GM18868 (cell line): Measurements from ENCODE around the gene RPL18.
A peak's percentile ranks its signal among the peaks of the same experiment; 100 is the strongest.
"Not testable (repeated sequence)": the region's sequence is repeated elsewhere in the genome, so short reads cannot be mapped to it uniquely, and the experiment has no call there.

ENCODE experiments used
- ATAC-seq: cut with Tn5 transposase; IDR thresholded peaks from one replicate; pipeline ENCODE4 v1.9.1; 2021; ENCODE audit warnings: mild to moderate bottlenecking, moderate library complexity; ENCODE audit not compliant: unreplicated experiment

The RPL18 gene

GRCh38 chr19:48644839-48645619, 26.1 kb upstream of the RPL18 start:
- peak; percentile 43 for ATAC-seq

DNA sequence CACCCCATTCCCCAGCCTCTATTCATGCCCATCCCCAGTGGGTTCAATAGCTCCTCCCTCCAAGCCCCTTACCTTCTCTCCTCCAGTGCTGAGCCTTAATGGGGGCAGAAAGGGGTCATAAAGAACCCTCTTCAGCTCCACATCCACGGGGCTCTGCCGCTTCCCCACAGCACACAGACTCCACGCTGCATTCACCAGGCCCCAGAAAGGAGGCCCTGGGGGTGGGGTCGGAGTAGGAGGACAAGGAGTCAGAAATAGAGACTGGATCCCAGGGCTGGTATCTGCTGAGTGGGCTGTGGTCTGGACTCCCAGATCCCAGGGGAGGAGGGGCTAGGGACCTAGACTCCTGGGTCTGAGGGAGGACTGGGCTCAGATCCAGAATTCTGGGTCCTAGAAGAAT, 25.4 kb upstream of the RPL18 start:
- ATAC-seq = no peak

- ATAC-seq = no peak
These were observed 23.9 kb upstream of the RPL18 start for GRCh38 chr19:48642862-48643261.

DNA sequence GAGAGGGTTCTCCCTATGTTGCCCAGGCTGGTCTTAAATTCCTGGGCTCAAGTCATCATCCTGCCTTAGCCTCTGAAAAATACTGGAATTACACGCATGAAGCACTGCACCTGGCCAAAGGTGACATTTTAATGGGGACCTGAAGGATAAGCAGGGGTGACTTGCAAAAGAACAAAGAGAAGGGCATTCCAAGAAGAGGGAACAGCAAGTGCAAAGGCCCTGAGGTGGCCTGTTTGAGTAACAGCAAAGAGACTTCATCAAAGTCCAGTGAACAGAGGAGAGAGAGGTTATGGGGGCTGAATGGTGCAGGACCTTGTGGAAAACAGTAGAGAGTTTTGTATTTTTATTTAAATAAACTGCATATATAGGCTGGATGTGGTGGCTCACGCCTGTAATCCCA, 22.9 kb upstream of the RPL18 start:
- ATAC-seq = no peak

DNA sequence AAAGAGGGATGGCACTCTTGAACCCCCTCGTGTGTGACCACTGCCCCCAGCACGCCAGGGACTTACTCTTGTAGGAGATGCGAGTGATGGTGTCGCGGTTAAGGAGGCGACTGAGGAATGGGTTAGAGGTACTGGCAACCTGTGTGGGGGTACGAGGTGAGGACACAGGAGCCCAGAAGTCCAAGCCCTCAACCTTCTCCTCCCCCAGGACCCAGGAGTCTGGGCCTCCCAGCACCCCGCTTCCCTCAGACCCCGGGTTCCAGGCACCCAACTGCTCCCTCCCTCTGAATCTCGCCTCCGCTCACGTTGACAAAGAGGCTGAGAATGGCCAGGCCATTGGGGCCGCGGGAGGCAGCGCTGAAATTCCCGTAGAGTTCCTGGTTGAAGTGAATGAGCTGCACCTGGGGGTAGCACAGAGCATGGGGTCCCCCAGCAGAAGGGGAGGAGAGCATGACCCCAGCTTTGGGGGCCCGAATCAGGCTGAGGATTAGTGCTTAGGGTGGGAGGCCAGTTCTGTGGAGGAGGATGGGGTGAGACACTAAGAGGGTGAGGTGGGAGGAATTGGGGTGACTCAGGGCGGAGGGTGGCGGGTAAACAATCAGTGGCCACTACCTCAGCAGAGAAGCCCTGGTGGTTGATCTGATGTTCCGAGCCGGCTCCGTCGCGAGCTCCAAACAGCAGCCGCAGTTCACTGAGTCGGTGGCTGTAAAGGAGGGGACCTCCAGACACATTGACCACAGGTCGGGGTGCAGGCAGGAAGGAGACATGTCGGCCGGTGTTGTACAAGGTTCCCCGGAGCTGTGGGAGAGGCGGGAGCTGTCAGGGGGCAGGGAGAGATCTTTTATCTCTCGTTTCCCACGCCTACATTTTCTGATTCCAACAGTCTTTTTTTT, 20.8 kb upstream of the RPL18 start:
- ATAC-seq = no peak

DNA sequence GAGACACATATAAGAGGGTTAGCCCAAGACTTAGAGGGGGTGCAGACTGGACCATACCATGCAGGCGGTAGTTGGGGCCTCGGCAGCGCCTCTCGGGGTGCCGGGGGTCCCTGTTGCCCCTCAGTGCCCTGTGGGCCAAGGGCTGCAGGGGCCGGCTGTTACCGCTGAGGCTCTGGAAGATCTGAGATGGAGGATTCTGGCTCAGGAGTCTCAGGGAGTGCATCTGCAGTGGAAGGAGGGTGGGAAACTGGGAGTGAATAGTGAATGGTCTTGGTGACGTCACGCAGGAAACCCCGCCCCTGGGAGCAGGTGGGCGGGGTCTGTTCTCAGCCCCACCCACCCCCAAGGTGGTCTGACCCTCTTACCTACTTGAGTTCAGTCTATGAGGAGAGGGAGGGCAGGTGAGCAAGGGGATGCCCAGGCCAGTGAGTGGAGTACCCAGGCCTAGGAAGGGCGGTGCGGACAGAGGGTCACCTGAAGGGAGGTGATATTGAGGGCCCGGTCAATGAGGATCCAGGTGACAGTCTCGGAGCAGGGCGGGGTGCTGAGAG, 19.9 kb upstream of the RPL18 start:
- no peak for ATAC-seq

DNA sequence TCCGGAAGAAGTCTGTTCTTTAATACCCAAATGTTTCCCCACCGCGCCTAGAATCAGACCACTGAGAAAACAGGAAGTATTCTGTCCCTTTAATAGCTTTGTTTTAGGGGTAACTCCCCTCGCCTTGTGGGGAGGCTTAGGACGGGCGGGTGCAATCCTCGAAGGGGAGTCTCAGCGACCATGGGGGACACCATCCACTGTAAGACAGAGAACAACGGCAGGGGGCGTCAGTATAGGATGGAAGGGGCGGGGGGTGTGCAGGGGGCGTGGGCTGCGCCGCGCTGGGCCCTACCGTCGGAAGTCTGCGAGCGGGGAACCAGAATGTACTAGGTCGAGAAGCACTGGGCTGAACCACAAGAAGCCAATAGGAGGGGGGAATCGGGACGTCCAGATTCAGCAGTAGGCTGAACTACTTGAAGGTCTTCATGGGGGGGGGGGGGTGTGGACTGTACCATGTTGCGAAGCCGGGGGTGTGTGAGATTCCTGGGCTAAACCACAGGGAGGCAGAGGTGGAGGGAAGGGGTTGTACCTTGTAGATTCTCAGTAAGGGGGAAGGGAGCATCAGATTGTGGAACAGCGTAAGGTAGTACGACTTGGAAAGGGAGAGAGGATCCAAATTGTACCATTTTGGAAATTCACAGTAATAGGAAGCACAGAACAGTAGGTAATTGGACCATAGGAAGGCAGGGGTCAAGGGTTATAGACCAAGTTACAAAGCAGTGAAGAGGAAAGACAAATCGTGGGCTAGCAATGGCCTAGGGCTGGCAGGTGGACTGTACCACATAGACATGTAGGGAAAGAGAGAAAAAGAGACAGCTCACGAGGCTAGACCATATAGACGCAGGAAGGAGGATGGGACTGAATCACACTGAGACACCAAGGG, 19.2 kb upstream of the RPL18 start:
- peak; percentile 14 for ATAC-seq

DNA sequence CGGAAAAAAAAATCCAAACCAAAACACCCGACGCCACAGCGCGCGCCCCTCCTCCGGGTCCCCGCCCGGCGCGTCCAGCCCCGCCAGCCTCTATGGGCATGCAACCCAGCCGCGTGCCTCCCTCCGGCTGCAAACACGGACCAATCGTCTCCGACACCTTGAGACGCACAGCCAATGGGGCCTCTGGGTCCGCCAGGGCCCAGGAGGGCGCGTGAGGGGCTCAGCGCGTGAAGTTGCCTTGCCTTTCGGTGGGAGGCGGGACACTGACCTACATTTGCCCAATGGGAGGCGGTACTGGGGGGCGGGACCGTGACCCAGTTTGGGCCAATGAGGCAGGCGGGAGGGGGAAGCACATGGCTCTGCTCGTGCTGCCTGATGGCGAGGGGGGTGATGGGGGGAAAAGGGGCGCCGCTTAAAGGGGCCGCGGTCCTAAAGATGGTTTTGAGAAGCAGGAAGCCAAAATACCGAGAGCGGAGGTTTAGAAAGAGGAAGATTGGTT, 18.5 kb upstream of the RPL18 start:
- peak; percentile 75 for ATAC-seq

DNA sequence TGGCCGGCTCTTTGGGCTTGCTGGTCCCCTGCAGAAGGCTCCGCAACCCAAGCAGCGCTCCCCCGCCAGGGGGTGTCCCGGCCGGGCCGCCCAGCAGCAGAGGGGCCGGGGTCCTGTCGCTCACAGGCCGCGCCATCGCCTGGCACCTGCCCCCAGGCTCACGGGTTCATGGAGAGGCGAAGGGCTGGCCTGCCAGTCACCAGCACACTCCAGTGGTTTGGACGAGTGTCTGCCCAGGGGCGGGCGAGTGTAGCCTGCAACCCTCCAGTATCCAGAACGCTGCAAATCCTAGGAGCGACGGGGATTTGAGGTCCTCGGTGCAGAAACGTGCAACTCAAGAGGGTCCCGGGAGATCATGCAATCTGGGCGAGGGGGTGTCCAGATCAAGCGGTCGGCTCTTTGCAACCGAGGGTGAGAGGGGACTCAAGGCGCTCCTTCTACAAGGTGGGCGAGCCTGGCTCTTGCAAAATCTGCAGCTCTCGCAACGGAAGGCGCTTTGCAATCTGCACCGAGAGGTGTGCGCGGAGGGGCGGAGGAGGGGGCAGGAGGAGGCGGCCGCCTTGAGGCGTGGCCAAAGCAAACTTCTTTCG, 18.0 kb upstream of the RPL18 start, which contains the start of gene DBP:
TSS of gene DBP (minus strand) at position 521 of the 590 bp plus-strand sequence. CDS start at position 136, 385 bp downstream.
- no peak for ATAC-seq

- no peak for ATAC-seq
These were observed 17.2 kb upstream of the RPL18 start for GRCh38 chr19:48635966-48636858.

- no peak for ATAC-seq
These were observed 16.4 kb upstream of the RPL18 start for GRCh38 chr19:48635263-48635965.

DNA sequence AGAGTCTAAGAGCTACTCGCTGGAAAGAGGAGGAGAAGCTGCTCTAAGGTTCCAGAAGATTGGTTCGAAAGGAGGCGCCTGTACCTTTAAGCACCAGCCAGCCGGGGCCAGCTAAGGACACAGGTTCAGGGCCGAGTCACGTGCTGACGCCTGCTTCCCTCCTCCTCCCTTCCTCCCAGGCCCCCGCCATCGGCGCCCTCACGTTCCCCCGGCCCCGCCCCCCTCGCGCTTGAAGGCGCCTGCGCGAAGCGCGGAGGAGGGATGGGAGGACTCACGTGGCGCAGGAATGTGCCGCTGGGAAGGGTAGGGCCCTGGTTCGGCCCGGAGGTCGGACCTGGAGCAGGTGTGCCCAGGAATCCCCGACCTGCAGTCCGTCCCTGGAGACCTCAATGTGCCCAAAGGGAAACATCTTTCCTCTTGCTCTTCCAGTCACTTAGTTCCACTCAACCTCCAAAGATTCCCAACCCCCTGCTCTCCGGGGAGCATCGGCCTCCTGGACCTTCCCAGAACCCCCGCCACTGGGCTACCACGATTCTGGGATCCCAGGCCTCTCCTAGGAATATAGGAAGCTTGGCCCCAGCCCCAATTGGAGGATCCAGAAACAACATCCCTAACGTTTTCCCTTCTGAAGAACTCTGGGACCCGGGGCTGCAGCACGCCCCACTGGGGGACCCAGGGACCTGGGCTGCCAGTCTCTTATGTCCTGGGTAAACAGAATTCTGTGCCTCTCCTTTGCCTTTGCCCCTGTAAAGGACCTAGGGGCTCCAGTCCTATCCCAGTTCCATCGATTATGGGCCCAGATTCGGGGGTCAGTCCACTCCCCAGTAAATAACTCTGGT, 15.7 kb upstream of the RPL18 start:
- ATAC-seq = peak; percentile 28

- ATAC-seq = no peak
These were observed 15.0 kb upstream of the RPL18 start for GRCh38 chr19:48634036-48634342.

DNA sequence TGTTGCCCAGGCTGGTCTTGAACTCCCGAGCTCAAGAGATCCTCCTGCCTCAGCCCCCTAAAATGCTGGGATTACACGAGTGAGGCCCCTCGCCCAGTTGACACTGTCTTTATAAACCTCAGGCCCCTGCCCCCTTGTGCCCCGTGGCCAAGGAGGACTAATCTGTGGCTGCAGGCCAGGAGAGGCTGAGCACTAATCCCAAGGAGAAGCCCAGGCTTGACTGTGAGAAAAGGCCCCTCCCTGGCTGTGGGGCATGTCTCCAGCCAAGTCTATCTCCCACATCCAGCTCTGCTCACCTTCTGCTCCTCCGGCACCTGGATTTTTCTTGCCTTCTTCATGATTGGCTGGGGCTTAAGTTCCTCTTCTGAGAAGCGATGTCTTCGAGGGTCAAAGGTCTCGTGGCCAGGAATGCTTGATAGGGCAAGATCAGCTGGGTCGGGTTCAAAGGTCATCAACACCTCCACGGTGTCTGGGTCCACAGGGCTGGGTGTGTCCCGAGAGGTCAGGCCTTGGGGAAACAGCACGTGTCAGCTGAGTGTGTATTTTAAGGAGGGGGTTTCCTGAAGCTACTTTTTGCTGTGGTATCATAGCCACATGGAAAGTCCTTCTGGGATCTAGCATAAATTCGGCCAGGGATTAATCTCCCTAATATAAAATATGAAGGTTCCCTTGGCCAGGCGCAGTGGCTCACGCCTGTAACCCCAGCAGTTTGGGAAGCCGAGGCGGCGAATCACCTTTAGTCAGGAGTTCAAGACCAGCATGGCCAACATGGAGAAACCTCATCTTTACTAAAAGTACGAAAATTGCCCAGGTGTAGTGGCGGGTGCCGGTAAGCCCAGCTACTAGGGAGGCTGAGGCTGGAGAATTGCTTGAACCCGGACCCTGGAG, 14.4 kb upstream of the RPL18 start:
- no peak for ATAC-seq

DNA sequence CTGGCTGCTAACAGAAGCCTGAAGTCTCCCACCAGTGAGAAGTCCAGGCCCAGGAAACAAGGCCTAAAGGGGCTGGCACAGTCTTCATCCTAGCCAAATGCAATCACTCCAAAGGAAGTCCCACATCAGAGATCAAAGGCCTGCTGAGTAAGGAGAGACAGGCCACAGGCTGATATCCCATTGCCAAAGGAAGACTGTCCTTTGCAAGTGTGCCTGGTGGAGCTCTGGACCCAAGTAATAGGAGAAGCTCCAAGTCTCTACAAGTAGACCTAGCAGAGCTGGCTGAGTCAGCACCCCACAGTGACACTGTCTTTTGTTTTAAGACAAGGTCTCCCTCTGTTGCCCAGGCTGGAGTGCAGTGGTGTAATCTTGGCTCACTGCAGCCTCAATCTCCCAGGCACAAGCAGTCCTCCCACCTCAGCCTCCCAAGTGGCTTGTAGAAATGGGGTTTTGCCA, 13.7 kb upstream of the RPL18 start:
- no peak for ATAC-seq

DNA sequence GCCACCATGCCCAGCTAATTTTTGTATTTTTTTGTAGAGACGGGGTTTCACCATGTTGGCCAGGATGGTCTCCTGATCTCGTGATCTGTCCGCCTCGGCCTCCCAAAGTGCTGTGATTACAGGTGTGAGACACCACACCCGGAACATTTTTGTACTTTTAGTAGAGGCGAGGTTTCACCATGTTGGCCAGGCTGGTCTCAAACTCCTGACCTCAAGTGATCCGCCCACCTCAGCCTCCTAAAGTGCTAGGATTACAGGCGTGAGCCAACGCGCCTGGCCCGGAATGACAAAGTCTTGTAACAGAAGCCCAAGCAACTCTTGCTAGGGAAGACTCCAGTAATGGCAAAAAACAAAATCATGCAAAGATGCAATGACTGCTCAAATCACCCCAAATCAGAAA, 13.3 kb upstream of the RPL18 start:
- ATAC-seq = not testable (repeated sequence)

DNA sequence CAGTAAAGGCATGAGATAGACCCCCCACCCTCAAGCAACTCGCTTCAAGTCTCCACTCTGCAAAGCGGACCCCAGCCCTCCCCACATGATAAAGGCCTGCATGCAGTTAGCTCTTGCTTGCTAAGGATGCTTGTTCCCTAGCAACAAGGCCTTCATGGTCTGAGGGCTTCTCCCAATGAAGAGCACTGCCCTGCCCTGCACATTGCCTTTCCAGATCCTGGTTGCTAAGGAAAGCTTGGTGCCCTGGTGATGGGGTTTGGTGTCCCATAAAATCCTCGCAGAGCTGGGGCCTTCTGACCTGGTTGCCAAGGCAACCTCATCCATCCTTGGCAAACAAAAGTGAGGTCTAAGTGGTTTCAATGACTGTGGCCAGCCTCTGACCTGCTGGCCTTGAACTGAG, 12.2 kb upstream of the RPL18 start:
- no peak for ATAC-seq
